HUDEP-2 (cell line): ENCODE measurements around the gene CD200R1.
"Not testable (repeated sequence)": the region's sequence is repeated elsewhere in the genome, so short reads cannot be mapped to it uniquely, and the experiment has no call there.

Experiments used
- DNase-seq, 76 experiments: peaks; one replicate each; lab custom pipeline; 2025; ENCODE audit not compliant: unreplicated experiment in 76 of 76; lab: John Stamatoyannopoulos, UW

Gene CD200R1

GRCh38 chr3:112976001-112976400 lies 1.1 kb upstream of the CD200R1 start:
- DNase-seq: no peak

- DNase-seq: no peak
Observed at GRCh38 chr3:112974178-112974517, 755 bp downstream of the CD200R1 start.

- DNase-seq: no peak
Observed at GRCh38 chr3:112973325-112974177, 1.4 kb downstream of the CD200R1 start.

- no peak for DNase-seq
Observed at GRCh38 chr3:112972158-112972557, 2.7 kb downstream of the CD200R1 start.

- DNase-seq: no peak
Observed at GRCh38 chr3:112967828-112968227, 7.1 kb downstream of the CD200R1 start.

GRCh38 chr3:112967425-112967824 lies 7.5 kb downstream of the CD200R1 start:
- DNase-seq: no peak

- no peak for DNase-seq
Observed at GRCh38 chr3:112966633-112967032, 8.3 kb downstream of the CD200R1 start.

- DNase-seq: no peak
Observed at GRCh38 chr3:112965656-112966055, 9.2 kb downstream of the CD200R1 start.

GRCh38 chr3:112963683-112964082 lies 11.2 kb downstream of the CD200R1 start:
- DNase-seq: no peak

GRCh38 chr3:112958811-112959560 lies 15.9 kb downstream of the CD200R1 start:
- DNase-seq: peak in 22 of 76 experiments; percentile 2 to 49 (median 18)

- no peak for DNase-seq
Observed at GRCh38 chr3:112956351-112956750, 18.6 kb downstream of the CD200R1 start.

- no peak for DNase-seq
Observed at GRCh38 chr3:112948346-112948838, 26.5 kb downstream of the CD200R1 start.

GRCh38 chr3:112931736-112932521 lies 43.0 kb downstream of the CD200R1 start:
- peak in 3 of 76 experiments; percentile 1 to 7 (median 5) for DNase-seq

- DNase-seq: no peak
Observed at GRCh38 chr3:112930771-112931170, 44.1 kb downstream of the CD200R1 start.

GRCh38 chr3:112925969-112926368 lies 48.9 kb downstream of the CD200R1 start:
- no peak for DNase-seq

GRCh38 chr3:112925560-112925959 lies 49.3 kb downstream of the CD200R1 start:
- DNase-seq: no peak

GRCh38 chr3:112919541-112919940 lies 55.4 kb downstream of the CD200R1 start:
- not testable (repeated sequence) for DNase-seq

- no peak for DNase-seq
Observed at GRCh38 chr3:112908252-112908651, 66.7 kb downstream of the CD200R1 start.

GRCh38 chr3:112904786-112905185 lies 70.1 kb downstream of the CD200R1 start:
- DNase-seq: no peak

- no peak for DNase-seq
Observed at GRCh38 chr3:112900113-112900512, 74.8 kb downstream of the CD200R1 start.

- no peak for DNase-seq
Observed at GRCh38 chr3:112897791-112898190, 77.1 kb downstream of the CD200R1 start.
